Fibroblast of skin of left biceps (primary cell): ENCODE results near the gene PEX16.
A peak's percentile ranks its signal among the peaks of the same experiment; 100 is the strongest.

Experiments used
- DNase-seq, 2 experiments: peaks; one replicate each; pipeline ENCODE4 v3.0.0-alpha.2; 2013; ENCODE audit warnings: low read depth in 2 of 2

PEX16 gene

GRCh38 chr11:45917623-45918330 lies at the start of gene PEX16:
PEX16 (minus strand) TSS chr11:45917877; CDS start chr11:45917811, 66 bp downstream.
- peak; percentile 99 for DNase-seq

GRCh38 chr11:45964911-45965389 lies 47.3 kb upstream of the PEX16 start:
- peak; percentile 39 to 44 for DNase-seq

GRCh38 chr11:45961751-45962240 lies 44.1 kb upstream of the PEX16 start:
- no peak for DNase-seq

- no peak for DNase-seq
Measured at GRCh38 chr11:45960387-45961095, 42.9 kb upstream of the PEX16 start.

- peak; percentile 66 to 72 for DNase-seq
Measured at GRCh38 chr11:45959851-45960250, 42.2 kb upstream of the PEX16 start.

GRCh38 chr11:45949992-45950407 lies 32.3 kb upstream of the PEX16 start:
- DNase-seq: no peak

- DNase-seq: no peak
Measured at GRCh38 chr11:45948356-45948755, 30.7 kb upstream of the PEX16 start.

- no peak for DNase-seq
Measured at GRCh38 chr11:45947885-45948284, 30.2 kb upstream of the PEX16 start.

GRCh38 chr11:45945397-45945999 lies 27.8 kb upstream of the PEX16 start:
- DNase-seq: no peak

GRCh38 chr11:45942381-45942780 lies 24.7 kb upstream of the PEX16 start:
- no peak for DNase-seq

- DNase-seq: no peak
Measured at GRCh38 chr11:45941285-45941684, 23.6 kb upstream of the PEX16 start.

- no peak for DNase-seq
Measured at GRCh38 chr11:45939836-45940235, 22.2 kb upstream of the PEX16 start.

GRCh38 chr11:45937916-45938315 lies 20.2 kb upstream of the PEX16 start:
- no peak for DNase-seq

- DNase-seq: no peak
Measured at GRCh38 chr11:45936511-45937054, 18.9 kb upstream of the PEX16 start.

GRCh38 chr11:45935349-45936064 lies 17.8 kb upstream of the PEX16 start:
- no peak for DNase-seq

GRCh38 chr11:45934580-45935318 lies 17.1 kb upstream of the PEX16 start:
- DNase-seq: no peak

GRCh38 chr11:45933846-45934579 lies 16.3 kb upstream of the PEX16 start:
- DNase-seq: no peak

GRCh38 chr11:45933131-45933831 lies 15.6 kb upstream of the PEX16 start:
- DNase-seq: no peak

GRCh38 chr11:45932217-45932616 lies 14.5 kb upstream of the PEX16 start:
- DNase-seq: no peak

- no peak for DNase-seq
Measured at GRCh38 chr11:45931739-45932138, 14.1 kb upstream of the PEX16 start.
